SHP77 treated with DMSO at 0.1 percent for 48 hours (cell line): ENCODE data around the gene STARD13.

Experiments used
- DNase-seq: peaks from one replicate; lab custom pipeline; 2025; lab: John Stamatoyannopoulos, UW

STARD13 gene

GRCh38 chr13:33277037-33277740 lies 8.4 kb downstream of the STARD13 start:
- DNase-seq = no peak

DNA sequence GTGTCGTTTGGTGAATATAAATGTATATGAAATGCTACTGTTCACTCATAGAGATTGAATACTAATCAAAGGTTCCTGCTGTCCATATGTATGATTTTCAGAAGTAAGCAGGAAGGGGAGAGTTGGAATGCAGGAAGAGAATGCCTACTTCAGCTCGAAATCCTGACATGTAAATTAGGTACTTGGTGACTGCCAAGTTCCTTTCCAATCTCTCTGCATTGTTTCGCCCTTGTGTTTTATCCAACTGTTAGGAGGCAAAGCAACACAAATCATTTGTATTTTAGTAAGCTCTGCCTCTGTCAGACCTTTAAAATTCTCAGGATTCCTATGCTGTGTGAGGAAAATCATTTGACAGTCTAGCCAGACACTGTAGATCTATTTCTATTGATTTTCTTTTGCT lies 9.0 kb downstream of the STARD13 start:
- DNase-seq = no peak

GRCh38 chr13:33275916-33276315 lies 9.6 kb downstream of the STARD13 start:
- DNase-seq = no peak

DNA sequence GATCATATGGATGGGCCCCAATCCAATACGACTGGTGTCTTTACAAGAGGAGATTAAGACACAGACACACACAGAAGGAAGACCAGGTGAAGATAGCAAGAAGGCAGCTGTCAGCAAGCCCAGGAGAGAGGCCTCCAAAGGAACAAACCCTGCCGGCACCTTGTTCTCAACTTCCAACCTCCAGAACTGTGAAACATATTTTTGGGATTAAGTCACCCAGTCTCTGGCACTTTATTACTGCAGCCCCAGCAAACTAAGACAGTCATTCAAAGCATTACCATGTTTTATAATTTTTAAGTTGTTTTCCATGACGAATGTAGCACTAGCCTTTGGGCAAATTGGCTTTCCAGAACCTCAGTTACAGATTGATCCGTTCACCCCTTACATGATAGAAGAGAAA lies 11.3 kb downstream of the STARD13 start:
- no peak for DNase-seq

GRCh38 chr13:33272531-33273124 lies 12.9 kb downstream of the STARD13 start:
- DNase-seq = no peak

DNA sequence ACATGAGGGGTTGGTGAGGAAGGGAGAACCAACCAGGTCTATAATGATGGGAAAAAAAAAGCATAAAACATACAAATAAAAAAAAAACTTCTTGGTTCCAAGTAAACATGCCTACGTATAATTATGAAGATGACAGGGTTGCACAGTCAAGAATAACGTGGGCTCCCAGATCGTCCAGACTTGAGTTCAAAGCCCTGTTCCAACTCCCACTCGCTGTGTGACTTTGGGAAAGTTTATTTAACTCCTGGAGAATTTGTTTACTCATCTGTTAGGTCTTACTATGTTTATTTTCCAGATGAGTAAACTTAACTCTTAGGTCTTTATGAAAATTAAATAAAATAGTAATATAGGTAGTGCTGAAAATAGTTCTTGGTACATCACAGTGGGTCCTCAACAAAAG lies 13.8 kb downstream of the STARD13 start:
- DNase-seq = no peak

DNA sequence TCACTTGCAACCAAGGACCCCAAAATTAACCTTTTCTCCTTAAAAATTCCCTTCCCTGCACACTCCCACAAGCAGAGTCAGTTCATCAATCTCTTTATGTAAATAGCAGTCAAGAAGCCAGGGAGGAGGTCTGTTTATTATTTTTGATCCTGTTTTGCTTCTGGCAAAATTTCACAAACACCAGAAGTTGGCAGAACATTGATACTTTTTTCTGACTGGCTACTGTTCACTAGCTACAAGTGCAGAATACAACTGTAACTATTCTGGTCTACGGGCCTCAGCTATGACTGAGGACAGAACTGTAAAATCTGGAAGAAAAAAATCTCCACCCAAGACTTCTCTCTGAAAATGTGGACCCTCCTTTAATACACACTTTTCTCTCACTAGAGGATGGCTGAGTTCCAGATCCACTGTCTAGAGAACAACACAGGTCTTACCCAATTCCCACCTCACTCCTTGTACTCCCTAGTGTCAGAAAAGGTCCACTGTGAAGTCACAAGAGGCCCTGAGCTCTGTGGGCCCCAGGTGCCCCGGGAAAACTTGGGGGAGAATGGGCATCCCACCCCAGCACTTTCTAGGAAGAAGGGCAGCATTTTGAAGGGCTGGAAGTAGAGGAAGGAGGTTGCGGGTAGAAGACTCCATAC lies 14.5 kb downstream of the STARD13 start:
- DNase-seq = no peak

GRCh38 chr13:33265607-33266006 lies 19.9 kb downstream of the STARD13 start:
- no peak for DNase-seq

DNA sequence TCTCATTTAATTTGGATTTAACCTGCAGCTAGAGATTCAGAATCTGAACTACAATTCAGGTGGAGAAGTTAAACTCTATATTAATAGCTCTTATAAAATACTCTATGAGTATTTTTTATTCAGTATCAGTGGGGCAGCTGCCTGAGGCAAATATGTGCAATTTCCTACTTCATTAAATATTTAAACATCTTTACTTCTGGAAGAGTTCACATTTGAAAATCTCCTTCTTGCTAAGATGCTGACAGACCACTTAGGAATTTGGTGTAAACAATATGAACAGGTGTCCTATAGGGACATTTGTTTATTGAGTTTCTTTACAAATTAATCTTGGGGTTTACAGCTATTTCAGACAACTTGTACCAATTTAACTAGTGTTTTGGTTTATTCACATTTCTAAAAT lies 20.4 kb downstream of the STARD13 start:
- no peak for DNase-seq

DNA sequence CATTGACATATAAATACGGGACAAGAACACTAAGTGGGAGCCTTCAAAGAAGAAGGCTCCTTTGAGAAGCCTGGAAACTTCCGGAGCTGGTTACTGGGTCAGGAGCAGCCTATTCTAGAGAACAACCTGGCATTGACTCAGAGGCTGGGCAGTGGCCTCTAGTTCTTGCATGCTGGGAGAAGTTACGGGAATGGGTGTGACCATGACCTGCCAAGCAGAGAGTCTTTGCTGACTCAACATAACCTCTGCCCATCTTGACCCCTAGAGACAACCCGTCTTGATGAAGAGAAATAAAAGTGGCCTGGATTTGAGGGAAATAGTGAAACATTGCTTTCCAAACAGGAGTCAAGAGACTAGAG lies 21.0 kb downstream of the STARD13 start:
- DNase-seq = no peak

DNA sequence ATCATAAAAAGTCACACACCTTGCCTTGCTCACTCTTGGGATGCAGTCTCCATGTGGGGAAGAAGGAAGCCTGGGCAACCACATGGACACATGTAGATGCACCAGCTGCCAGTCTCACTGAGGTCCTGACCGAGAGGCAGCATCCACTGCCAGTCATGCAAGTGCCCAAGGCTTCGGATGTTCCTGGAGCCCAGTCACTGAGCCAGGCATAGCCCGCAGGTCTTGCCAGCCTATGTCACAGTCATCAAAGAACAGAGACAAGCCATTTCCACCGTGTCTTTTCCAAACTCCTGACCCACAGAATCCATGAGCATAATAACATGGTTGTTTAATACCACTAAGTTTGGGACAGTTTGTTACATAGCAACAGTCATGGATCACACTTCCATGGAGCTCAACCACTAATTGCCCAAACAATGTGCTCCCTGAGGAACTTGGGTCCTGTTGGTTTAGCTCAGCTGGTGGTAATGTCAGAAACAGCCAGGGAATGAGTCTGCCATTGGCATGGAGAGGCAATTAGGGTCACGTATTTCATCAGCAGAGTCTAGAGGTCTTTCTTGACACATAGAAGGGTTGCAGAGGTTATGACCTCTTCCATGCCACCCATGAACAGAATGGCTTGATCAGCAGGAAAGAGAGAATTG lies 21.5 kb downstream of the STARD13 start:
- no peak for DNase-seq

DNA sequence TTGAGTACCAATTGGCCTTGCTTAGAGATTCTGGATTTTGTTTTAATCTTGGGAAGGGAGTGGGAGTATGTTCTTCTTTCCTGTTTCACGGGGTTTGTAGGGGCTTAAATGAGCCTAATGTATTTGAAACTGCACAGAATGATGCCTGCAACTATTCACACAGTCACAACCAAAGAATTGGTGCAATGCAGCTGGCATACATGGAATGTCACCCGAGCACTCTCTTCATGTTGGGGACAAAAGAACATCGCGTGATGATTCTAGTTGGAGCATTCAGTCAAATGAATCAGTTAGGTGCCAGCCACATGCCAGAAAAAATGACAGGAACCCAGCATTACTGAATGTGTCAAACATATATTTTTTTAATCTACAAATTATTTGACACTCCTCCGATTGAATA lies 22.1 kb downstream of the STARD13 start:
- no peak for DNase-seq

- DNase-seq = no peak
Measured at GRCh38 chr13:33262997-33263396, 22.6 kb downstream of the STARD13 start.

DNA sequence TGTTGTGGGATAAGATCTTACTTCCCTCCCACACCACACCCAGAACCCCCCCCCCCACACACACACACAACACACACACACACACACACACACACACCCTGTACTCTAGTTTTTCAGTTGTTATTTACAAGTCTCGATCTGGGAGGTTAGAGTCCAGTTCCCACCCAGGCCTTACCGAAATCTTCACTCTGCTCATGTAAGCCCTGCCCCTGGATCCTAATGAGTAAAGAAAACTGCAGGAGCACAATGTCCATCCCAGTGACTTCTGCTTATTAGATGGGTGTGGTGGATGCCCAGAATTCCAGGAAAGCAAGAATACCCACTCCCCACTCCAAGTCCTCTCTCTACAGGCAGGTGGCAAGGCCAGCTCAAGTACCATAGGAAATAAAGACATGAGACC lies 23.0 kb downstream of the STARD13 start:
- DNase-seq = no peak

- DNase-seq = no peak
Measured at GRCh38 chr13:33262062-33262487, 23.5 kb downstream of the STARD13 start.

DNA sequence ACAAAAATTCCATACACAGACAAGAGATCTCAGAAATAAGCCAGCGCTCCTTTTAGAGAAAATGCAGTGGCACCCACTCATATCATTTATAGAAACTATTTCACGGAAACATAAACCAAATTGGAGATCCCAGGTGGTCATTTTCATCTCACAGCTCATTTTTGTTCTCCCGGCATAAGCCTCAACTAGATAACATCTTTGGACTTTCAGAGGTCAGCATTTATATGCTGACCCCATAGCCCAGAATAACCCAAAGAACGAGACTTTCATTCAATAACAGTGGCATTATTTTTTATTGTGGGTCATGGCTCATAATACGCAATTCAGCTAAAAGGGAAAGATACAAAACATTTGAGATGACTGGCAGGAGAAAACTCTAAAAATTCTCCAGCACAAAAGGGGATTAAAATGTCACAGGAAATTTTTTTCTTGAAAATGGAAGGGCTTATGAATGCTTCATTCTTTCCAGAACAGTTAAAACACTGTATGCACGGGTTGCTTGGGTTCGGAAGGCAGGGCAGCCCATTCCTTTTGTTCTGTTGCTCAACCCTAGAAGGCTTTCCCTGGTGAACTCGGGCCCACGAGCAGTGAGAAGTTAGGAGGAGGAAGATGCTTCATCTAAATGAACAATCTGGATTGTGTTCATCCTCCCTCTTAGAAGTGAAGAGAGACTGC lies 24.0 kb downstream of the STARD13 start:
- DNase-seq = no peak

DNA sequence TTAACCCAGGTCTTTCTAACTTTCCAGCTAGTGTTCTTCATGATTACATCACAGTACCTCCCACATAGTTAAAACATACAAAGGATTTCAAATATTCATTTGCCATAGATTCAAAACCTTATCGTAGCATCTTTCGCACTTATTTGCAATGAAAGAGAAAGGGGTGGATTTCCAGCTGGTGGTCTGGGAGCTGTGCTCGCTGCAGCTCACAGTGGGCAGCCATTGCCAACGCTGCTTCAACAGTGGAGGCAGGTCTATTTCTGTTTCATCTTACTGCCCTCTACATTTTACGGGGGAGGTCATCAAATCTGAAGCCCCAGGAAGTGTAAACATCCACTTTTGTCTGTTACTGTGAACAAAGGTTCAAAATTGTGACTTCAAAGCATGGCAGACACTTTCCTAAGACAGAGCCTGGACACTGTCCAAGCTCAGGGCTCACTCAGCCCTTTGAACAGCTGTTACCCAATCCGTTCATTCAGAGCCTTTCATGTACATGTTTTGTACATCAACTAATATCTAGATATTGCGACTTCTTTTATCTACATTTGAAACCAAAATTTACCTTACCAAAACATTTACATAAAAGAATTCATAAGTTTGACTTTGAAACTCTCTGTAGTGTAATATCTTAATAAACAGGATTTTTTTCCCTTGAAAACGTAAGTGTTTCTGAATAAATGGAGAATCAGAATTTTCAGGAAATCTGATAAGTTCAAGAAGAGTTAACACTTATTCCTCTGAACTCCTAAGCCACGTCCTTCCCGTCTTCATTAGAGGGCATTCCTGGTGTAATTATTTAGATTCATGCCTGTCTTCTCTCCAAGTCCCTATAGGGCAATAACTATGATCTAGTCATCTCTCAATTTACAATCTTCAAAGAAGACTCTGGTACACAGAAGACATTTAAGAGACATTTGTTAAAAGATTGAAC lies 25.1 kb downstream of the STARD13 start:
- peak; percentile 51 for DNase-seq

GRCh38 chr13:33259296-33259695 lies 26.3 kb downstream of the STARD13 start:
- no peak for DNase-seq

- no peak for DNase-seq
Measured at GRCh38 chr13:33258808-33259193, 26.8 kb downstream of the STARD13 start.

GRCh38 chr13:33257841-33258807 lies 27.4 kb downstream of the STARD13 start:
- no peak for DNase-seq
